Measurements from ENCODE around the gene LEFTY1. TPM values are rescaled to one million over a fixed set of nuclear protein-coding genes. Genes with fewer than 3 reads are reported as not detected.

The LEFTY1 gene
- total RNA-seq, 1 experiment from 2014 or later = not detected

DNA sequence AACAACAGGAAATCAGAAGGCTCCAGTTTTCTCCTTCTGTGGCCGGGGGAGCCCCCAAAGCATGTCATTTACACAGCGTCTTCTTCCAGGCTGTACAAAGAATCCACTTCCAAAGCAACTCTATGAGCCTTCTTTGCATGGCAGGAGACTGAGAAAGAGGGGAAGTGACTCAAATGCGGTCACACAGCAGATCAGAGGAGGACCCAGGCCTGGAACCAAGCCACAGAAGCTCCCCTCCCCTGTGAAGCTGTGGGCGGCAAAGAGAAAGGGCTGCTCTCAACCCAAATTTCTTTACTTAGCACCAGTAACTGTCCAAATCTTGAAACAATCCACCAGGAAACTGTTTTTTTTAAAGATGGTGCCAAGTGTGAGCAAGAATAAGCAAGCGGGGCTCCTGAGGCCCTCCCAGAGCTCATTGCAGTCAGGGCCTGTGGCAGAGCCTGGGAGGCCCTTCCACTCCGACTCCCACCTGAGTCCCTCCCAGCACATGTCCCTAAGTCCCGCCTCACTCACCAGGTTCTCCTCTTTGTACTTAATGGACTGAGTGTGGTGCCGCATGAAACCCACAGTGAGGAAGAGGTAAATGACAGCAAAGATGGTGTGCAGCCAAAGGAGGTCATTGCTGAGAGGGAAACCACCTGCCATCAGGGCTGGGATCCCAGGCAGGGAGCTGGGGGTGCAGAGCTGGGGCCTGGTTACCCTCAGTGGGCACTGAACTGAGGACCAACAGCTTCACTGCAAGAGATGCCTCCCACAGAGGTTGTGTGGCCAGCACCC lies 22.7 kb downstream of the LEFTY1 start:
- no peaks in the 10 kb centered on the region for H3K9me3 ChIP-seq (ENCODE audit: low read length)
- H3K4me1 ChIP-seq (ENCODE audit: low read length) = no peaks in the 10 kb centered on the region
- no peaks in the 10 kb centered on the region for H3K9me2 ChIP-seq (replicated peaks; ENCODE audit: insufficient read depth, low read length)
- H3K79me2 ChIP-seq (ENCODE audit: low read length) = no peaks in the 10 kb centered on the region
- H4K20me1 ChIP-seq (ENCODE audit: insufficient read depth, low read depth, low read length) = no peaks in the 10 kb centered on the region
- no peak for DNase-seq
- no peaks in the 10 kb centered on the region for H3K36me3 ChIP-seq (ENCODE audit: insufficient read depth, low read length)
- no peak overlapping the region for H2AFZ ChIP-seq (ENCODE audit: low read length)
- H3K27ac ChIP-seq (ENCODE audit: low read length) = no peak overlapping the region
- no peaks in the 10 kb centered on the region for H3K27me3 ChIP-seq (ENCODE audit: low read length)
- no peak overlapping the region for H3K4me2 ChIP-seq (ENCODE audit: low read depth, low read length, poor library complexity, severe bottlenecking)
- no peak overlapping the region for H3K9ac ChIP-seq (ENCODE audit: low read length)
- H3K4me3 ChIP-seq (ENCODE audit: low read length) = no peak overlapping the region

DNA sequence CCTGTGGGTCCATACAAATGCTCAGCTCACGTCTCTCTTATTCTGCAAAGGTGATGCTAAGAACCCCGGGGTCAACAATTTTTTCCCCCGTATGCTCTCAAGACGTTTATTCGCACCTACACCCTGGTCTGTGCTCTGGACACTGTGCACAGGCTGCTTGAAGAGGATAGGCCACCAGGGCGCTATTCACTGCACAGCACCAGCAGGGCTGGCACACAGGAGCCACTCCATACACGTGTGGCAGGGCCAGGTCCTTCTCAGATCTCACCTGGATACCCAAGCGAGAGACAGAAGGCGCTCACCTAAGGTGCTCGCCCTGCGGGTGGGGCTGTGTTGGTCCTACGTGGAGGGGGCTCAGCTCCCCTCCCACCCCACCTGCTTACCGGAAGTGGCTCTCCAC lies 23.4 kb downstream of the LEFTY1 start:
- Histone ChIP-seq H3K4me2 (ENCODE audit: low read depth, low read length, poor library complexity, severe bottlenecking) (no peak overlapping the region), H3K27ac (ENCODE audit: low read length) (no peak overlapping the region), H3K9me3 (ENCODE audit: low read length) (no peaks in the 10 kb centered on the region), H3K4me3 (ENCODE audit: low read length) (no peak overlapping the region), H4K20me1 (ENCODE audit: insufficient read depth, low read depth, low read length) (no peaks in the 10 kb centered on the region), H3K27me3 (ENCODE audit: low read length) (no peaks in the 10 kb centered on the region), H3K79me2 (ENCODE audit: low read length) (no peaks in the 10 kb centered on the region), H3K36me3 (ENCODE audit: insufficient read depth, low read length) (no peaks in the 10 kb centered on the region), H2AFZ (ENCODE audit: low read length) (no peak overlapping the region), H3K9ac (ENCODE audit: low read length) (no peak overlapping the region), H3K4me1 (ENCODE audit: low read length) (no peaks in the 10 kb centered on the region), H3K9me2 (replicated peaks; ENCODE audit: insufficient read depth, low read length) (no peaks in the 10 kb centered on the region)
- no peak for DNase-seq

DNA sequence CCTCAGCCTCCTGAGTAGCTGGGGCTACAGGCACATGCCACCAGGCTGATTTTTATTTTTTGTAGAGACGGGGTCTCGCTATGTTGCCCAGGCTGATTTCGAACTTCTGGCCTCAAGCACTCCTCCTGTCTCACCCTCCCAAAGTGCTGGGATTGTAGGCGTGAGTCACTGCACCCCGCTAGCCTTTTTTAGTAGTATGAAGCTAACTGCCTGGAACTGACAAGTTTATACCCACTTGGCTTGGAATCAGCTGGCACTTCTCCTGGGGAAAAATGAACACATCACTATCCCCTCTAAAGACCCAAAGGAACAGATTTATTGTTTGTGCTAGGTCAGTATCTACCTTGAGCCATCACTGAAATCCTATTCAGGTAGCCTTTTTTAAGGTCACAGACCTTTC lies 25.8 kb downstream of the LEFTY1 start:
- no peak overlapping the region for H3K4me2 ChIP-seq (ENCODE audit: low read depth, low read length, poor library complexity, severe bottlenecking)
- H3K9me2 ChIP-seq (replicated peaks; ENCODE audit: insufficient read depth, low read length) = no peaks in the 10 kb centered on the region
- H3K27me3 ChIP-seq (ENCODE audit: low read length) = no peaks in the 10 kb centered on the region
- no peak overlapping the region for H3K9ac ChIP-seq (ENCODE audit: low read length)
- no peak overlapping the region for H3K27ac ChIP-seq (ENCODE audit: low read length)
- H2AFZ ChIP-seq (ENCODE audit: low read length) = no peak overlapping the region
- no peaks in the 10 kb centered on the region for H3K36me3 ChIP-seq (ENCODE audit: insufficient read depth, low read length)
- no peaks in the 10 kb centered on the region for H3K9me3 ChIP-seq (ENCODE audit: low read length)
- H3K4me3 ChIP-seq (ENCODE audit: low read length) = no peak overlapping the region
- no peaks in the 10 kb centered on the region for H3K4me1 ChIP-seq (ENCODE audit: low read length)
- H3K79me2 ChIP-seq (ENCODE audit: low read length) = no peaks in the 10 kb centered on the region
- no peak for DNase-seq
- H4K20me1 ChIP-seq (ENCODE audit: insufficient read depth, low read depth, low read length) = no peaks in the 10 kb centered on the region

DNA sequence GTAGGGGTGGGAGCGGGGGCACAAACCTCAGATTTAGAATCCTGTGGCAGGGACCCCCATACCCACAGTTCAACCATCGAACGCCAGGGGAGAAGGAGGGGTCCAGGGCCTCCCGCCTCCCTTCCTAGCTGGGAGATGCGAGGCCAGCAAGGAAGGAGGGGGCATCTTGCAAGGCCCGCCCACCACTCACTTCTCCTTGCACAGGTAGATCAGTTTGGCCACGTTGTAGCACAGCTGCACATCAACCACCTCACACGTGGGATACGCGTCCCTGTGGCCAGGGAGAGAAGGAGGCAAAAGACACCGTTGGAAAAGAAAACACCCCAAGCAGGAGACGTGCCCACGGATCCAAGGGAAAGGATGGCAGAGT lies 26.4 kb downstream of the LEFTY1 start:
- Histone ChIP-seq H3K4me1 (ENCODE audit: low read length) (no peaks in the 10 kb centered on the region), H3K4me3 (ENCODE audit: low read length) (no peak overlapping the region), H3K27me3 (ENCODE audit: low read length) (no peaks in the 10 kb centered on the region), H3K9me2 (replicated peaks; ENCODE audit: insufficient read depth, low read length) (no peaks in the 10 kb centered on the region), H3K9me3 (ENCODE audit: low read length) (no peaks in the 10 kb centered on the region), H3K27ac (ENCODE audit: low read length) (no peak overlapping the region), H3K4me2 (ENCODE audit: low read depth, low read length, poor library complexity, severe bottlenecking) (no peak overlapping the region), H3K79me2 (ENCODE audit: low read length) (no peaks in the 10 kb centered on the region), H3K9ac (ENCODE audit: low read length) (no peak overlapping the region), H2AFZ (ENCODE audit: low read length) (no peak overlapping the region), H4K20me1 (ENCODE audit: insufficient read depth, low read depth, low read length) (no peaks in the 10 kb centered on the region), H3K36me3 (ENCODE audit: insufficient read depth, low read length) (no peaks in the 10 kb centered on the region)
- no peak for DNase-seq

DNA sequence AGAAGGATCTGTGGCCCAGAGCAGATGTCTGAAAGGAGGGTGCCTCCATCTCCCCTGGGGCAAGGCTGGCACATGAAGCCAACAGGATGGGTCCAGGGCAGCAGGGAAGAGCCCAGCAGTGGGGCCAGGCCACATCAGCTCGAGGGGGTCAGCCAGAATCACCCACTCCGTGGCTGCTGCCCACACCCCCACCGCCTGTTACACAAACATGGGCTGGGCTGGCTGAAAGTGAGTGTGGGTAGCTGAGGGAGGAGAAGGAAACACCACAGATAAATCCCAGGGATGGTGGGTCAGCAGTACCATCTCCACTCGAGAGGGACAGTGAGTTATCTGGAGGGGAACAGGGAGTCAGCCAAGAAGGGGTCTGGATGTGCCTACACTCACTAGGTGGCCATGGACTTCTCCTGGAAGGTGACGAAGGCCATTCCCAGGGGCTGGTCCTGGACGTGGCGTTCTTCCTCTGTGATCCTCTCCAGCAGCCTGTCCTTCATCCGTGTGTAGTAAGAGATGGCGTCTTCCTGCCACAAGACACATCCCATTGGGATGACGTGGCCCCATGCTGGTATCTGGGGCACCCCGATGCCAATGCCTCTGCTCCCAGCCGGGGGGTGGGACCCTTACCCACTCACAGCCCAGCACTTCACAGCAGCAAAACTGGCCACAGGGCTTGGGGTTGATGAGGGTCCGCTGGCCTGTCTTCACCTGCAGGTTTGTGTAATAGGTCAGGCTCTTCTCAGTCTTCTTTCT lies 26.9 kb downstream of the LEFTY1 start:
- Histone ChIP-seq H2AFZ (ENCODE audit: low read length) (no peak overlapping the region), H3K9ac (ENCODE audit: low read length) (no peak overlapping the region), H3K4me2 (ENCODE audit: low read depth, low read length, poor library complexity, severe bottlenecking) (no peak overlapping the region), H3K9me3 (ENCODE audit: low read length) (no peaks in the 10 kb centered on the region), H3K79me2 (ENCODE audit: low read length) (no peaks in the 10 kb centered on the region), H3K4me3 (ENCODE audit: low read length) (no peak overlapping the region), H3K4me1 (ENCODE audit: low read length) (no peaks in the 10 kb centered on the region), H4K20me1 (ENCODE audit: insufficient read depth, low read depth, low read length) (no peaks in the 10 kb centered on the region), H3K36me3 (ENCODE audit: insufficient read depth, low read length) (no peaks in the 10 kb centered on the region), H3K27ac (ENCODE audit: low read length) (no peak overlapping the region), H3K9me2 (replicated peaks; ENCODE audit: insufficient read depth, low read length) (no peaks in the 10 kb centered on the region), H3K27me3 (ENCODE audit: low read length) (no peaks in the 10 kb centered on the region)
- no peak for DNase-seq

DNA sequence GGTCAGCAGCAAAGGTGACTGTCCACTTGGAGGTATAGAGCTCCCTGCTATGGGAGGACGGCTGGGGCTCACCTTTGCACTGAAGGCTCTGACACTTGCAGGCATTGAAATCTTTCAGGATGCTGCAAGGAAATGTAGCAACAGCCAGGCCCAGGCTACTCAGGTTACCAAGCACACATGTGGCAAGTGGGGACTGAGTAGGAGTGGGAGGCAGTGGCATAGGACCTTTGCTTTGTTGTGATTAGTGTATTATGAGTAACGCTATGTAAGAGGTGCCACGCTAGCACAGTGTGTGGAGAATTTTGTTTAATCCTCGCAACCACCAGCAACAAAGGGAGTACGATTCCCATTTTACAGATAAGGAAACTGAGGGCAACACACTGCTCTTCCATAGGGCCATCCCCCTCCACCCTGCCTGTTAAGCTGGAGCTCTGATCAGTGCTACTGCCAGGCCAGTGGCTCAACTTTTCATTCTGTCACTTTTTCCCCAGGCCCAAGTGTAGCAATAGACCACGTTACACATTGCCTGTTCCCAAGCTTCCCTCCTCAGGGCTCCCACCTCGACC lies 28.0 kb downstream of the LEFTY1 start:
- no peak overlapping the region for H3K9ac ChIP-seq (ENCODE audit: low read length)
- no peak overlapping the region for H3K4me2 ChIP-seq (ENCODE audit: low read depth, low read length, poor library complexity, severe bottlenecking)
- H4K20me1 ChIP-seq (ENCODE audit: insufficient read depth, low read depth, low read length) = no peaks in the 10 kb centered on the region
- H3K4me1 ChIP-seq (ENCODE audit: low read length) = no peaks in the 10 kb centered on the region
- no peaks in the 10 kb centered on the region for H3K79me2 ChIP-seq (ENCODE audit: low read length)
- no peaks in the 10 kb centered on the region for H3K36me3 ChIP-seq (ENCODE audit: insufficient read depth, low read length)
- no peak overlapping the region for H3K27ac ChIP-seq (ENCODE audit: low read length)
- H2AFZ ChIP-seq (ENCODE audit: low read length) = no peak overlapping the region
- H3K4me3 ChIP-seq (ENCODE audit: low read length) = no peak overlapping the region
- DNase-seq = no peak
- H3K27me3 ChIP-seq (ENCODE audit: low read length) = no peaks in the 10 kb centered on the region
- no peaks in the 10 kb centered on the region for H3K9me2 ChIP-seq (replicated peaks; ENCODE audit: insufficient read depth, low read length)
- H3K9me3 ChIP-seq (ENCODE audit: low read length) = no peaks in the 10 kb centered on the region

DNA sequence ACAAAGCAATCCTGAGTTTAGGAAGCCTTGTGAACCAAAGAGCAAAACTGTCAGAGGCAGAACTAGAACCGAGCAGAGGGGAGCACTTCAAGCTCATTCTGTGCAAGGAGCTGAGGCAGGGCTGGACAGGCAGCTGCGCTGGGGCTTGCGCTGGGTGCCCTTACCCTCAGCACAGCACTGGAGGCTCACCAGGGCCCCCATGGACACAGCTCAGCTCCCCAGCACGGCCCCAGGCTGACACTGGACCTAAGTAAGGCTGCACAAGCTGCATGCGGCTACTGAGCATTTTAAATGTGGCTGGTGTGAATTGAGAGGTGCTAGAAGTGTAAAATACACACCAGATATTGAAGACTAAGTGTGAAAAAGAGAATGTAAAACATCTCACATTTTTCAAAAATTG lies 28.8 kb downstream of the LEFTY1 start:
- Histone ChIP-seq H3K9ac (ENCODE audit: low read length) (no peak overlapping the region), H3K27ac (ENCODE audit: low read length) (no peak overlapping the region), H3K9me3 (ENCODE audit: low read length) (no peaks in the 10 kb centered on the region), H3K4me3 (ENCODE audit: low read length) (no peak overlapping the region), H3K4me1 (ENCODE audit: low read length) (no peaks in the 10 kb centered on the region), H2AFZ (ENCODE audit: low read length) (no peak overlapping the region), H3K79me2 (ENCODE audit: low read length) (no peaks in the 10 kb centered on the region), H3K36me3 (ENCODE audit: insufficient read depth, low read length) (no peaks in the 10 kb centered on the region), H3K27me3 (ENCODE audit: low read length) (no peaks in the 10 kb centered on the region), H3K4me2 (ENCODE audit: low read depth, low read length, poor library complexity, severe bottlenecking) (no peak overlapping the region), H4K20me1 (ENCODE audit: insufficient read depth, low read depth, low read length) (no peaks in the 10 kb centered on the region), H3K9me2 (replicated peaks; ENCODE audit: insufficient read depth, low read length) (no peaks in the 10 kb centered on the region)
- no peak for DNase-seq

DNA sequence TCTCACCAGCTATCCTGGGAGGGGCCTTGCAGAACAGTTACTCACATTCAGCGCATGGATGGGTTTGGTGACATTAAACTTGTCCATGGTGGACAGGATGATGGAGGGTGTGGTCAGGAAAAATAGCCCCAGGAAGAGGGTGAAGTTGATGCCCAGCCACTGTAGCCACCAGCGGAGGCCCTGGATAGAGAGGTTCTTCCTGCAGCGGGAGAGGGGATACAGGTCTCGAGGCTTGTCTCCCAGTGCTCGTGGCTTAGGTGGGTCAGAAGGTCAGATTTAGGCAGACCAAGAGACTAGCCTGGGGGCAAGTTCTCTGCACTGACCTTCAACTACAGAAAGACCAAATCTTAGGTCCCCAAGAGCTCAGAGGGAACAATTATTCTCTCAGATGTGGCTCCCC lies 29.8 kb downstream of the LEFTY1 start:
- H3K4me1 ChIP-seq (ENCODE audit: low read length) = no peaks in the 10 kb centered on the region
- H3K36me3 ChIP-seq (ENCODE audit: insufficient read depth, low read length) = no peaks in the 10 kb centered on the region

More for the DNA sequence above, 29.8 kb downstream of the LEFTY1 start:
- H3K4me3 ChIP-seq (ENCODE audit: low read length) = no peak overlapping the region
- H2AFZ ChIP-seq (ENCODE audit: low read length) = no peak overlapping the region
- no peaks in the 10 kb centered on the region for H4K20me1 ChIP-seq (ENCODE audit: insufficient read depth, low read depth, low read length)
- DNase-seq = no peak
- H3K4me2 ChIP-seq (ENCODE audit: low read depth, low read length, poor library complexity, severe bottlenecking) = no peak overlapping the region
- no peaks in the 10 kb centered on the region for H3K9me2 ChIP-seq (replicated peaks; ENCODE audit: insufficient read depth, low read length)
- H3K27me3 ChIP-seq (ENCODE audit: low read length) = no peaks in the 10 kb centered on the region
- no peak overlapping the region for H3K9ac ChIP-seq (ENCODE audit: low read length)
- no peak overlapping the region for H3K27ac ChIP-seq (ENCODE audit: low read length)
- H3K9me3 ChIP-seq (ENCODE audit: low read length) = no peaks in the 10 kb centered on the region
- H3K79me2 ChIP-seq (ENCODE audit: low read length) = no peaks in the 10 kb centered on the region
